HepG2 (cell line): ENCODE results near the gene PAIP2. TPM values are rescaled to one million over a fixed set of nuclear protein-coding genes. Genes with fewer than 3 reads are reported as not detected.

ENCODE experiments used
- AGO1 ChIP-seq: fragments of 200-400 bp; formaldehyde crosslinking; IDR thresholded peaks from 2 replicates; pipeline ENCODE4 v1.6.1; 2017; ENCODE audit warnings: mild to moderate bottlenecking, low read depth, low read length, moderate library complexity; ENCODE audit not compliant: poor library complexity, severe bottlenecking
- CCDC6 ChIP-seq: sonication (generic); formaldehyde crosslinking; IDR thresholded peaks from 2 replicates; pipeline ENCODE4 v1.8.1; 2022; ENCODE audit warnings: mild to moderate bottlenecking, missing genetic modification reagents, moderate library complexity
- PCBP2 ChIP-seq: fragments of 200-400 bp; formaldehyde crosslinking; optimal IDR thresholded peaks from 2 replicates; pipeline ENCODE3; 2018; ENCODE audit warnings: low read length, low read depth; ENCODE audit not compliant: poor library complexity, severe bottlenecking
- TARDBP ChIP-seq: sonication (generic); formaldehyde crosslinking; IDR thresholded peaks from 2 replicates; pipeline ENCODE4 v1.8.0; 2022; ENCODE audit warnings: mild to moderate bottlenecking, missing genetic modification reagents
- TOE1 ChIP-seq: sonication (generic); formaldehyde crosslinking; IDR thresholded peaks from 2 replicates; pipeline ENCODE4 v1.4.0; 2020; ENCODE audit warnings: mild to moderate bottlenecking, missing genetic modification reagents
- ZBTB1 ChIP-seq: sonication (generic); formaldehyde crosslinking; IDR thresholded peaks from 2 replicates; pipeline ENCODE4 v1.4.0; 2020; ENCODE audit warnings: missing genetic modification reagents, borderline replicate concordance
- ZKSCAN1 ChIP-seq: fragments of 150-350 bp; IDR thresholded peaks from 2 replicates; pipeline ENCODE4 v1.6.1; 2014; ENCODE audit warnings: low read length
- ZNF224 ChIP-seq: sonication (generic); formaldehyde crosslinking; IDR thresholded peaks from 2 replicates; pipeline ENCODE4 v1.5.0; 2020; ENCODE audit warnings: mild to moderate bottlenecking, missing genetic modification reagents
- ZNF282 ChIP-seq: fragments of 450-650 bp; IDR thresholded peaks from 2 replicates; pipeline ENCODE4 v1.6.1; 2018; ENCODE audit not compliant: partially characterized antibody
- ZNF30 ChIP-seq: sonication (generic); formaldehyde crosslinking; IDR thresholded peaks from 2 replicates; pipeline ENCODE4 v1.5.0; 2020; ENCODE audit warnings: mild to moderate bottlenecking, missing genetic modification reagents
- ZNF329 ChIP-seq: sonication (generic); formaldehyde crosslinking; IDR thresholded peaks from 2 replicates; pipeline ENCODE4 v1.9.0; 2021; ENCODE audit warnings: low read depth, mild to moderate bottlenecking, missing genetic modification reagents
- ZNF335 ChIP-seq: sonication (generic); formaldehyde crosslinking; IDR thresholded peaks from 2 replicates; pipeline ENCODE4 v1.4.0; 2020; ENCODE audit warnings: missing genetic modification reagents
- ZNF569 ChIP-seq: sonication (generic); formaldehyde crosslinking; IDR thresholded peaks from 2 replicates; pipeline ENCODE4 v1.5.0; 2020; ENCODE audit warnings: mild to moderate bottlenecking, missing genetic modification reagents, moderate library complexity, borderline replicate concordance
- ZNF710 ChIP-seq: sonication (generic); formaldehyde crosslinking; IDR thresholded peaks from 2 replicates; pipeline ENCODE4 v1.5.0; 2020; ENCODE audit warnings: mild to moderate bottlenecking, missing genetic modification reagents, borderline replicate concordance
- ZNF749 ChIP-seq: sonication (generic); formaldehyde crosslinking; IDR thresholded peaks from 2 replicates; pipeline ENCODE4 v1.8.0; 2022; ENCODE audit warnings: mild to moderate bottlenecking, missing genetic modification reagents, moderate library complexity, borderline replicate concordance
- ZSCAN29 ChIP-seq: sonication (generic); formaldehyde crosslinking; conservative IDR thresholded peaks from 2 replicates; pipeline ENCODE4 v1.4.0; 2020; ENCODE audit warnings: mild to moderate bottlenecking, missing genetic modification reagents
- polyA plus RNA-seq, 8 experiments: library from polyadenylated mRNA; depleted of rRNA in 3 of 8; stranded (reverse) in 7 of 8; unstranded in 1 of 8; fragments of >200 nt; fragmentation: Illumina TruSeq in 4 of 8; extraction: Trizol in 4 of 8; gene quantifications; 2 replicates each; pipeline versions ENCODE4 v1.2.1 to v1.2.3, GENCODE V29; 2011 to 2016; ENCODE audit warnings: low read depth in 4 of 8, missing spikeins in 1 of 8, mixed read lengths in 1 of 8; ENCODE audit not compliant: insufficient read depth in 1 of 8
- total RNA-seq, 5 experiments: library from RNA; depleted of rRNA; stranded (reverse); fragments of >200 nt; fragmentation: Illumina TruSeq; extraction: Trizol; gene quantifications; 2 replicates each; pipeline ENCODE4 v1.2.3, GENCODE V29; 2016; ENCODE audit warnings: low read depth in 1 of 5
- TF ChIP-seq, protein P1 (sequence below): sonication (generic); formaldehyde crosslinking; IDR thresholded peaks from 2 replicates; pipeline ENCODE4 v1.4.0; 2020; ENCODE audit warnings: mild to moderate bottlenecking, missing genetic modification reagents
- TF ChIP-seq, protein P2 (sequence below): sonication (generic); formaldehyde crosslinking; IDR thresholded peaks from 2 replicates; pipeline ENCODE4 v1.8.1; 2023; ENCODE audit warnings: mild to moderate bottlenecking, missing genetic modification reagents, borderline replicate concordance
- TF ChIP-seq, protein P3 (sequence below): IDR thresholded peaks from 2 replicates; pipeline ENCODE4 v1.6.1; 2016; ENCODE audit warnings: control low read depth
- TF ChIP-seq, protein P4 (sequence below): sonication (generic); formaldehyde crosslinking; IDR thresholded peaks from 2 replicates; pipeline ENCODE4; 2020; ENCODE audit warnings: missing genetic modification reagents, mild to moderate bottlenecking, borderline replicate concordance

Gene PAIP2
- total and polyA plus RNA-seq, 2 of the 13 experiments (the other 11 are each of a cell fraction or from before 2014, with no cell fraction given), result 61.5 to 76.3 TPM

DNA sequence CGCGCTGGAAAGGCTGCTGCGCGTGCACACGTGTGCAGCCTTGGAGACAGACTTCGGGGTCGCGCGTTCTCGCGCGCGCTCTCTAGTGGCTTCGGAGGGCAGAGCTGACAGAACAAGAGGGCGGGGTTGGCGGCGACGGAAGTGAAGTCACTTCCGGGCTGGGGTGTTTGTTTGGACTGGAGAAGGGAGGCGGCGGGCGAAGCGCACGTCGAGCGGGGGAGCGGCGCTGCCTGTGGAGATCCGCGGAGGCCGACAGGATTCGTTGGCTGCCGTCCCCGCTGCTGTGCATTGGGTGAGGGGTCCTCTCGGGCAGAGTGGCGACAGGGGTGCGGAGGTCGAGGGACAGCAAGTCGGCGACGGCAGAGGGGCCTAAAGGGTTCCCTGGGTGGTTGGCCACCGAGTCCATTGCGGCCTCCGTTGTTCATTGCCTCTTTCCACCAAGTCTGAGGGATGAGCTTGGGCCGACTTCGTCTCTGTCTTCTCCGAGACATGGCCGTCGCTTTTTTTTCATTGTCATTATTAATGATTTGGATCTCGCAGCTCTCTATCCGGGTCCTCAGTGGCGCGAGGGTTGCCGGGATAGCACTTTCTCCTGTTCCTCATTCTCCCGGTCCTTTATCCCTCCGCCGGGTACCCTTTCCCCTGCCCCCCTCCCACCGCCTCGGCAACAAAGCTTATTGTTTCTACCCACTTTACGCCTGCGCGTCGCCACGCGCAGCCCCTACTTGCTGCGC lies at the start of gene PAIP2 (continued):
- TF ChIP-seq, protein P1, sequence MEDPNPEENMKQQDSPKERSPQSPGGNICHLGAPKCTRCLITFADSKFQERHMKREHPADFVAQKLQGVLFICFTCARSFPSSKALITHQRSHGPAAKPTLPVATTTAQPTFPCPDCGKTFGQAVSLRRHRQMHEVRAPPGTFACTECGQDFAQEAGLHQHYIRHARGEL (CRISPR knock-in tag), result 0 out of 2 replicates have a peak, but pooled peaks have one; percentile 74
- TF ChIP-seq, protein P2, sequence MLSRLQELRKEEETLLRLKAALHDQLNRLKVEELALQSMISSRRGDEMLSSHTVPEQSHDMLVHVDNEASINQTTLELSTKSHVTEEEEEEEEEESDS (CRISPR knock-in tag), result no peak
- TF ChIP-seq ZBTB1 (CRISPR knock-in tag) (no peak), ZNF30 (CRISPR knock-in tag) (no peak), PCBP2 (no peak), ZNF710 (CRISPR knock-in tag) (peak; percentile 94; the same call in 1 of the 2 replicates), ZNF329 (CRISPR knock-in tag) (no peak), ZNF282 (no peak), TARDBP (peak; percentile 74), TOE1 (CRISPR knock-in tag) (no peak), AGO1 (peak; percentile 77), ZNF569 (CRISPR knock-in tag) (no peak), ZNF749 (CRISPR knock-in tag) (no peak; the same call in 1 of the 2 replicates), ZNF335 (peak; percentile 56; the same call in 1 of the 2 replicates), ZSCAN29 (CRISPR knock-in tag) (peak; percentile 52; the same call in 1 of the 2 replicates), ZNF224 (CRISPR knock-in tag) (no peak), ZKSCAN1 (no peak), CCDC6 (CRISPR knock-in tag) (0 out of 2 replicates have a peak, but pooled peaks have one; percentile 32)
- TF ChIP-seq, protein P3, sequence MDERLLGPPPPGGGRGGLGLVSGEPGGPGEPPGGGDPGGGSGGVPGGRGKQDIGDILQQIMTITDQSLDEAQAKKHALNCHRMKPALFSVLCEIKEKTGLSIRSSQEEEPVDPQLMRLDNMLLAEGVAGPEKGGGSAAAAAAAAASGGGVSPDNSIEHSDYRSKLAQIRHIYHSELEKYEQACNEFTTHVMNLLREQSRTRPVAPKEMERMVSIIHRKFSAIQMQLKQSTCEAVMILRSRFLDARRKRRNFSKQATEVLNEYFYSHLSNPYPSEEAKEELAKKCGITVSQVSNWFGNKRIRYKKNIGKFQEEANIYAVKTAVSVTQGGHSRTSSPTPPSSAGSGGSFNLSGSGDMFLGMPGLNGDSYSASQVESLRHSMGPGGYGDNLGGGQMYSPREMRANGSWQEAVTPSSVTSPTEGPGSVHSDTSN (CRISPR knock-in tag), result no peak
- TF ChIP-seq, protein P4, sequence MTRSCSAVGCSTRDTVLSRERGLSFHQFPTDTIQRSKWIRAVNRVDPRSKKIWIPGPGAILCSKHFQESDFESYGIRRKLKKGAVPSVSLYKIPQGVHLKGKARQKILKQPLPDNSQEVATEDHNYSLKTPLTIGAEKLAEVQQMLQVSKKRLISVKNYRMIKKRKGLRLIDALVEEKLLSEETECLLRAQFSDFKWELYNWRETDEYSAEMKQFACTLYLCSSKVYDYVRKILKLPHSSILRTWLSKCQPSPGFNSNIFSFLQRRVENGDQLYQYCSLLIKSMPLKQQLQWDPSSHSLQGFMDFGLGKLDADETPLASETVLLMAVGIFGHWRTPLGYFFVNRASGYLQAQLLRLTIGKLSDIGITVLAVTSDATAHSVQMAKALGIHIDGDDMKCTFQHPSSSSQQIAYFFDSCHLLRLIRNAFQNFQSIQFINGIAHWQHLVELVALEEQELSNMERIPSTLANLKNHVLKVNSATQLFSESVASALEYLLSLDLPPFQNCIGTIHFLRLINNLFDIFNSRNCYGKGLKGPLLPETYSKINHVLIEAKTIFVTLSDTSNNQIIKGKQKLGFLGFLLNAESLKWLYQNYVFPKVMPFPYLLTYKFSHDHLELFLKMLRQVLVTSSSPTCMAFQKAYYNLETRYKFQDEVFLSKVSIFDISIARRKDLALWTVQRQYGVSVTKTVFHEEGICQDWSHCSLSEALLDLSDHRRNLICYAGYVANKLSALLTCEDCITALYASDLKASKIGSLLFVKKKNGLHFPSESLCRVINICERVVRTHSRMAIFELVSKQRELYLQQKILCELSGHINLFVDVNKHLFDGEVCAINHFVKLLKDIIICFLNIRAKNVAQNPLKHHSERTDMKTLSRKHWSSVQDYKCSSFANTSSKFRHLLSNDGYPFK (CRISPR knock-in tag), result peak; percentile 78; the same call in 1 of the 2 replicates
